NCI-H1092 treated with DMSO at 0.1 percent for 48 hours (cell line): ENCODE measurements around the gene CDCA7L.
"Not testable (repeated sequence)": the region's sequence is repeated elsewhere in the genome, so short reads cannot be mapped to it uniquely, and the experiment has no call there.

ENCODE experiments used
- DNase-seq: peaks from one replicate; lab custom pipeline; 2025; lab: John Stamatoyannopoulos, UW

Gene CDCA7L

DNA sequence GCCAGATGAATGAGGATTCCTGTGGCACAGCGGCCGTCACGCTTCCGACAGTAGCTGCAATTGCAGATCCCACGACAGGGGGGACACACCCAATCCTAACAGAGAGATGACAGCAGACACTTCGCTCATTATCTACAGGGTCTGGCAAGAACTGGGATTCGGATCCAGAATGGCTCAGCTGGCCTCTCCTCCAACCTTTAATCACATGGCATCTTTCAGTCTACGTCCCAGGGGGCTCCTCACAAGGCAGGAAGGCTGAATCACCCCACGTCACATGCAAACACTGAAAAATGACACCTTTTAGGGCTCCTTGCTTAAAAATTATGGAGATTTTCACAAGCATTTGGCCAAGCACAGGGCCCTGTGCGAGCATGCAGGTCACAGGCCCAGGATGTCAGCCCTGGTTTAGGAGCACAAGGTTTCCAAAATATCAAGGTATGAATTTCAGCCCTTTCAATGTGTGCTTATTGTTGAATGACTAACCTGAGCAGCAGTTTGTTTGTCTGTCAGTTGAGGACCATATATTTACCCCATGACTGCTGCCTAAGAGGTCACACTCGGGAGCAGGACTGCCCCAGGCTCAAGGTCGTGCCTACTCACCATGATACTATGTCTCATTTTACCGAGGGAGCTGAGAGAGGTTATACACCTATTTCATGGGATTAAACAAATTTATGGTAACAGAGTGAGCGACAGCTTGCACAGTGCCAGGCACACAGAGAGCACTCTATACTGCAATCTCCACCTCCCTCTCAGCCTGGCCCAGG is 42.5 kb downstream of the CDCA7L start:
- DNase-seq = no peak

DNA sequence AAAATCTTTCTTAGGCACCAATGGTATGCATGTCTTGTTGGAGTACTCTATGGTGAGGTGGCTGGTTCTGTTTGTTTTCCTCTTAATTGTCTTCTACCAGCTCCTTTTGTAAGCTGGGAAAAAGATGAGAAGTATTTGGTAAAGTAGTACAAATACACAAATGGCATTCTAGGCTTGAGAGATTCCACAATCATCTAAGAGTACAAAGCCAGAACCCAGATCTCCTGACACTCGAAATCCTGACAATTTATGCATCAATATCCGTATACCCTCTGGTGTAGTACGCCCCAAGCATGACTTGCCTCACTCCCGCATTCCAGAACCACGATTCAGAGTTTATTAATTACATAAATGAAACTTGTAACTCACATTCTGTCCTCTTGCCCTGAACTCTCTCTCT is 43.5 kb downstream of the CDCA7L start:
- no peak for DNase-seq

DNA sequence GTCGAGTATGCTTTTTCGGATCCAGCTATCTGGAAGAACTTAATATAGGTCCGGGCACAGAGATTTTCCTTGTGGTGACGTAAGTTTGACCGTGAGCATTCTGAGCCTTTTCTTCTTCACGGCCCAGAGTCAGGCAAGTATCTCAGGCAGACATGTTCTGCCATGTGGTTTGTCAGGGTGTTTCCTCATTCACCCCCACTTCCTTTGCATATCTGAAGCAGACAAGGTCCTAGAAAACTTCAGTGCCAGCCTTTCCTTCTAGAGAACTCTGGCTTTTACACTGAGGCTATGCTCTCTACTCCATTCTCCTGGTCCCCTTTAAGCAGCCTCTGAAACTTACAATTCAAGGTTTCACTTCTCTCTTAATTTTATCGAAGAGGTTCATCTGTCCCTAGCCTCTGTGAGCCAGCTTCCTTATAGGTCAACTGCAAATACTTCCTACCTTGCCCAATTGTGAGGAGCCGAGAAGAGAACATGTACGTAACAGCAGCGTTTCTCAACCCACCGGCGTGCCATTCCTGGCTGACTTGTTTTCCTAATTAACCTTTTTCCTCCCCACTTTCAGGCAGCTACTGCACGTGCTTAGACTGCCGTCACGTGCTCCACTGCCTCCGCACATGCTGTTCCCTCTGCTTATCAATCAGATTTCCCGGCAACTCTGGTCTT is 47.3 kb downstream of the CDCA7L start:
- DNase-seq = no peak

DNA sequence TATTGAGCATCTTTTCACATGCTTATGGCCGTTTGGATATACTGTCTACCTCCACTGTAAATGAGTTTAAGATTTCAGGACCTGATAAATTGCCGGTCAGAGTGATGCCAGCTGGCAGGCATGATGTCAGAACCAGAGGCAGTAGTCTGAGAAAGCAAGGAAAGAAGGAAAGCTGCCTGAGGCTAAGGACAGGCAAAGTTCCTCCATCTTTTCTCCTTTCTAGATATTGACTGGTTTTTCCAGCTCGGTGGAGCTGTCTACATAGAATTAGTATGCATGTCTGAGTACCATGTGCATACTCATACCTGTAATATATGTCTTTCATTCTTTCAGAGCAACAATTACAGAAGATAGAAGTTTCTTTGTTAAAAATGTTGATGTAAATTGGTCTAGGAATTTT is 52.3 kb downstream of the CDCA7L start:
- no peak for DNase-seq

DNA sequence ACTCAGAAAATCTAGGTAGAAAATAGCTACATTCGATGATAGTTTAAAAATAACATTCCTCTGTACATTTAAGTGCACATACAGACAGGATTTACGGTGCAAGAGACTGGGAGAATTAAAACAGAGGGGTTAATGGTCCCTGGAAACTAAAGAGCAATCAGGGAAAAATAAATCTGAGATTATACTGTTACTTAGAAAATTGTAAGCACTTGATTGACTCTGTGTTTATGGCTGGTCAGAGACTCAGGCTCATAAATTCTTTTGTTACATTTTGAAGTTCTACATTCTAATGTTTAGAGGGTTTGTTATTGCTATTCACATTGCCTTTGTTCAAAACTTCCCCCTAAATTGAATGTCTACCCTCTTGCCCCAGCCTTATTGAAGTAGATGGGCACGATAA is 54.4 kb downstream of the CDCA7L start:
- no peak for DNase-seq

DNA sequence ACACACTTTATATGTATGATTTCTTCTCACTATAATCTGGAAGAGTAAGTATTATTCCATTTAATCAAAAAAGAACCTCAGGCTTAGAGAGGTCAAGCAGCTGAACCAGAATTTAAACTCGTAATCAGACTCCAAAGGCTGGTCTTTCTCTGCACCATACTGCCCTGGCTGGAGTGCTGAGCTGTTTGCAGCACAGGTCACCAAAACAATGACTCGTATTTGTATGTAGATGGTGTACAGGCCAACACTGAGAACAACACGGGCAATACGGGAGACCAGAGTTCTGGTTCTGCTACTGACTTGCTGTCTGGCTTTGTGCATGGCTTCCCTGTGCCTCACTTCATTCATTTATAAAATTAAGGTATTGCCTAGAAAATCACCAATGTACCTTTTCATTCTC is 57.9 kb downstream of the CDCA7L start:
- DNase-seq = no peak

DNA sequence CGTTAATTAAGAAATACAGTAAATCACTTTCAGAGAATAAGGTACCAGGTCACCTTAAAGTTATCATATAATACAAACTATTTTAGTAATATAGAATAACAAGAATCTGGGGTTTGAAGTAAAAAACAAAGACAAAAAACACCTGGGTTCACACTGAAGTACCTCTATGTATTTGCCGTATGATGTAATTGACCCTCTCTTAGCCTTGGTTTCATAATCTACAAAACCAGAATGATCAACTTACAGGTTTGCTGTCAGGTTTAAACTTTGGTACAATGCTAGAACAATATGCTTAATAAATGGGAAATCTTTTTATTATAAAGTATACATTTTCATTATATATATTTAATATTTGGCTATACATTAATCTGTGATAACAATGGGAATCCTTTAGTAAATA is 58.3 kb downstream of the CDCA7L start:
- DNase-seq = no peak

GRCh38 chr7:21886396-21886795 is 59.3 kb downstream of the CDCA7L start:
- DNase-seq = no peak

GRCh38 chr7:21884496-21884895 is 61.2 kb downstream of the CDCA7L start:
- DNase-seq = no peak

DNA sequence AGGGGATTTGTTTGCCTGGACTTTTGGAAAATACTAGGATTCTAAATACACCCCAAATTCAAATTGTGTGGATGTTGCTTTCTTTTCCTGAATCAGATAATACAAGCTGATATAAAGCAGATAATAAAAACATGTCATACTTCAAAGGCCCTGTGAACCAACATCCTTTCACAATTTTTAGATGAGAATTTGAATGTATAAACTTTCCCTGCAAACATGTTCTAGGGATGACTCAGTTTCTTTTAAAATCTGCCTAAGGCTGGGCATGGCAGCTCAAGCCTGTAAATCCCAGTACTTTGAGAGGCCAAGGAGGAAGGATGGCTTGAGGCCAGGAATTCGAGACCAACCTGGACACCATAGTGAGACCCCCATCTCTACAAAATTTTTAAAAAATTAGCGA is 62.2 kb downstream of the CDCA7L start:
- DNase-seq = not testable (repeated sequence)

DNA sequence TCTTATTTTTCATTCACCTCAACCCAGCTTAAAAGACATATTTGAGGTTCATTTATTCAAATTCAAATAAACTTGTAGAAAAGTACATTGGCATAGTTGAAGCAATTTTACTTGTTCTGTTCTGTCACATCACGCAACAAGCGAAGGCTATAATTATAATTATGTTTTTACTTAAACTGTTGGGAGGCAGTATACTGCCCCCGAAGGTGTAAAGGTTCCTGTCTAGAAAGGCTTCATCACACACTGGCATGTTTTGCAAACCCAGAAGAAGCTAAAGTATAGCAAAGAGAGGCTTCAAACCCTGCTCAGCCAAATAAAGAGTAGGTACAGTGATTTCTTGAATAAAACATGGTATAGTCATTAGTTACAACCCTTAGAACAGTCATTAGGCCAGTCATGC is 62.6 kb downstream of the CDCA7L start:
- DNase-seq = no peak

- DNase-seq = no peak
Measured at GRCh38 chr7:21869785-21870402, 75.8 kb downstream of the CDCA7L start.

DNA sequence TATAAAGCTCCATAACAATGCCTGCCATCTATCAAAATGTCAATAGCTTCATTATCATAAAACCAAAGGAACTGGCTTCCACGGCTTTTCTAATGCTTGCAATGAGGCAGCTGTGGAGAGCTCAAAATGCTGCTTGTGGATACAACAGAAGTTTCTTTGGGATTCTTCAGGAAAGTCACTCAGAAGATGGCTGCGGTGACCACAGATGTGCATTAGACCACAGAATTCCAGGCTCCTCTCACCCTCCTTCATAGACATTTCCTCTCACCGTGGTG is 77.2 kb downstream of the CDCA7L start:
- DNase-seq = no peak

DNA sequence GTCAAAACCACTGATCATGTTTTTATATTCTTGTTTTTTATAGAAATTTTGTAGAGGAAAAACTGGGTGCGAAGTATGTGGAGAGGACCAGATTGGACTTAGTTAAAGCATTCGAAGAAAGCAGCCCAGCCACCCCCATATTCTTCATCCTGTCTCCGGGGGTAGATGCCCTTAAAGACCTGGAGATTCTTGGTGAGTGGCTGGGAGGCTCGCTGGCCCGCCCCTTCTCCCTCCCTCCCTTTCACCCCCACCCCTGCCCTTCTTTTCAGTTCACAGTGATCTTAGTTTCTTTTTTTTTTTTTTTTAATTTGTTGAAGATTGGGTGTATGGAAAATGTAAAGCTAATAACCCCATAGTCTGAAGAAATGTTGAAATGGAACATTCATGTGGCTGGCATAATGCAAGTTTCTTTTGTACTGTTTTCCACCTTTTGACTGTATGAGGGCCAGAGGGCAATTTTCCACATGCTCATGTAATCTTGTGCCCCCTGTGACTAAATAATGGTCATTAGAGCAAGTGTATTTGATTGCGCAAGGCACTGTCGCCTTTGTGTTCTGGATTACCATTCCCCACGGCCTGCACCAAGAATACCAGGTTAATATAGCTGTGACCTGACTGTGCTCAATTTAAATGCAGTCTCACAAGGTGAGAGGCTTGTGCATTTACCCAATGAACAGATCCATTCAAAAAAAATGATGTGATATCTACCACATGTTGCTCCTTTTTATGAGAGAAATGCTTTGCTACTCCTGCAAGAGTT is 77.7 kb downstream of the CDCA7L start:
- no peak for DNase-seq

GRCh38 chr7:21867226-21867625 is 78.5 kb downstream of the CDCA7L start:
- DNase-seq = no peak

GRCh38 chr7:21866731-21867130 is 79.0 kb downstream of the CDCA7L start:
- DNase-seq = no peak

- DNase-seq = not testable (repeated sequence)
Measured at GRCh38 chr7:21865631-21866204, 80.0 kb downstream of the CDCA7L start.

DNA sequence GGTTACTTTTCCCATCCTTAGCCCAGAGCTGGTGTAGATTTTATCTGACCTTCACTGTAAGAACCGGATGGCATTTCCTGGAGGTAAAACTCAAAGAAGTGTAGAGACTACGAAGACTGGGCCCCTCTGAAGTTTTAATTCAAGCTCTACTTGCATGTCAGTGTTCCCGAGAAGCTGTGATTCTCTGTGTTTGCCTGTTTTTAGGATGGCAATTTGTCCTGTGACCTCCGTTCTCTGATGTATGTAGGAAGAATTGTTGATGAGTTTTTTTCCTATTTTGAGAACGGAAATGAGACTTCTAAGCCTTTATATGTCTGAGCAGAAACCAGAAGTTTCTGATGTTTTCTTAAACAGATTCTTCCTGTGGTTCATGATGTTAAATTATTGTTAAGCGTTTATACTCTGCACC is 94.1 kb downstream of the CDCA7L start:
- DNase-seq = no peak
